H9 (cell line): ENCODE data around the gene CYB5R2. TPM values are rescaled to one million over a fixed set of nuclear protein-coding genes. Genes with fewer than 3 reads are reported as not detected.

Experiments used
- DNase-seq: peaks from one replicate; pipeline ENCODE4 v3.0.0-alpha.2; 2017
- H2AFZ ChIP-seq: one replicate; pipeline ENCODE4 v1.6.1; 2013; ENCODE audit warnings: mild to moderate bottlenecking, low read length, control low read depth, moderate library complexity
- H2AK5ac ChIP-seq: 2 replicates; pipeline ENCODE4 v1.6.1; 2013; ENCODE audit warnings: low read length, control low read depth, mixed read lengths; ENCODE audit not compliant: insufficient read length
- H2BK120ac ChIP-seq: one replicate; pipeline ENCODE4 v1.6.1; 2013; ENCODE audit warnings: low read depth, mild to moderate bottlenecking, low read length, control low read depth, inconsistent platforms; ENCODE audit not compliant: poor library complexity, severe bottlenecking
- H2BK12ac ChIP-seq: 2 replicates; pipeline ENCODE4 v1.6.1; 2013; ENCODE audit warnings: low read length, control low read depth, mixed read lengths, low read depth; ENCODE audit not compliant: insufficient read length
- H2BK15ac ChIP-seq: 2 replicates; pipeline ENCODE4 v1.6.1; 2013; ENCODE audit warnings: low read depth, low read length, control low read depth
- H2BK20ac ChIP-seq: one replicate; pipeline ENCODE4 v1.6.1; 2013; ENCODE audit warnings: low read depth, mild to moderate bottlenecking, low read length, control low read depth, inconsistent platforms; ENCODE audit not compliant: poor library complexity, severe bottlenecking
- H2BK5ac ChIP-seq: 2 replicates; pipeline ENCODE4 v1.6.1; 2013; ENCODE audit warnings: low read length, control low read depth, mixed read lengths; ENCODE audit not compliant: insufficient read length
- H3K14ac ChIP-seq: 2 replicates; pipeline ENCODE4 v1.6.1; 2013; ENCODE audit warnings: low read length, control low read depth; ENCODE audit not compliant: insufficient read depth
- H3K18ac ChIP-seq: 2 replicates; pipeline ENCODE4 v1.6.1; 2013; ENCODE audit warnings: low read depth, mild to moderate bottlenecking, mixed read lengths, low read length, control low read depth; ENCODE audit not compliant: insufficient read length
- H3K23ac ChIP-seq: 2 replicates; pipeline ENCODE4 v1.6.1; 2013; ENCODE audit warnings: low read length, control low read depth, mixed read lengths, low read depth; ENCODE audit not compliant: insufficient read length
- H3K23me2 ChIP-seq: 2 replicates; pipeline ENCODE4 v1.6.1; 2013; ENCODE audit warnings: low read depth, mild to moderate bottlenecking, mixed read lengths, low read length, control low read depth; ENCODE audit not compliant: insufficient read length, poor library complexity, severe bottlenecking
- H3K27ac ChIP-seq: 2 replicates; pipeline ENCODE4 v1.5.1; 2013; ENCODE audit warnings: low read length, control low read depth, mixed read lengths, low read depth; ENCODE audit not compliant: insufficient read length
- H3K27me3 ChIP-seq: 2 replicates; pipeline ENCODE4 v1.6.1; 2013; ENCODE audit warnings: low read length, control low read depth, inconsistent platforms; ENCODE audit not compliant: insufficient read depth
- H3K4ac ChIP-seq: 2 replicates; pipeline ENCODE4 v1.6.1; 2013; ENCODE audit warnings: low read depth, mild to moderate bottlenecking, control low read depth, inconsistent platforms, low read length, moderate library complexity
- H3K4me1 ChIP-seq: 2 replicates; pipeline ENCODE4 v1.6.1; 2013; ENCODE audit warnings: low read length, control low read depth, inconsistent platforms; ENCODE audit not compliant: insufficient read depth
- H3K4me2 ChIP-seq: 2 replicates; pipeline ENCODE4 v1.6.1; 2013; ENCODE audit warnings: low read length, control low read depth, mixed read lengths; ENCODE audit not compliant: insufficient read length, insufficient read depth
- H3K56ac ChIP-seq: 2 replicates; pipeline ENCODE4 v1.6.1; 2013; ENCODE audit warnings: low read depth, mild to moderate bottlenecking, mixed read lengths, low read length, control low read depth; ENCODE audit not compliant: insufficient read length
- H3K79me1 ChIP-seq: 2 replicates; pipeline ENCODE4 v1.6.1; 2013; ENCODE audit warnings: low read depth, mild to moderate bottlenecking, moderate library complexity, low read length, control low read depth, inconsistent platforms; ENCODE audit not compliant: insufficient read depth, poor library complexity, severe bottlenecking
- H3K79me2 ChIP-seq: 2 replicates; pipeline ENCODE4 v1.6.1; 2013; ENCODE audit warnings: low read length, control low read depth, inconsistent platforms; ENCODE audit not compliant: insufficient read depth
- H3K9ac ChIP-seq: 2 replicates; pipeline ENCODE4 v1.6.1; 2013; ENCODE audit warnings: low read length, control low read depth, mixed read lengths; ENCODE audit not compliant: insufficient read length; ENCODE audit errors: extremely low read depth
- H3K9me3 ChIP-seq: one replicate; pipeline ENCODE4 v1.6.1; 2013; ENCODE audit warnings: low read depth, low read length, inconsistent platforms; ENCODE audit not compliant: control insufficient read depth
- H3T11ph ChIP-seq: one replicate; pipeline ENCODE4 v1.6.1; 2013; ENCODE audit warnings: mild to moderate bottlenecking, low read length, control low read depth, inconsistent platforms
- H4K20me1 ChIP-seq: one replicate; pipeline ENCODE4 v1.6.1; 2013; ENCODE audit not compliant: control insufficient read depth, insufficient read length, insufficient read depth
- H4K5ac ChIP-seq: 2 replicates; pipeline ENCODE4 v1.6.1; 2013; ENCODE audit warnings: low read depth, mild to moderate bottlenecking, mixed read lengths, low read length, control low read depth; ENCODE audit not compliant: insufficient read length
- H4K8ac ChIP-seq: replicated peaks from 2 replicates; pipeline ENCODE4 v1.6.1; 2013; ENCODE audit warnings: low read length, control low read depth, mixed read lengths, low read depth; ENCODE audit not compliant: insufficient read length
- H4K91ac ChIP-seq: 2 replicates; pipeline ENCODE4 v1.6.1; 2013; ENCODE audit warnings: low read depth, mild to moderate bottlenecking, moderate library complexity, mixed read lengths, low read length, control low read depth; ENCODE audit not compliant: insufficient read length
- H3K27ac Mint-ChIP-seq, 3 experiments: 2 replicates in 2 of 3; 3 replicates in 1 of 3; pipeline ENCODE4 v1.8.0; 2020 to 2021; ENCODE audit warnings: mixed read lengths in 3 of 3, mild to moderate bottlenecking in 1 of 3, moderate library complexity in 1 of 3
- H3K27me3 Mint-ChIP-seq: 2 replicates; pipeline ENCODE4 v1.8.0; 2021; ENCODE audit warnings: low read depth, mild to moderate bottlenecking, moderate library complexity, mixed read lengths
- H3K36me3 Mint-ChIP-seq, 3 experiments: 2 replicates in 2 of 3; 3 replicates in 1 of 3; pipeline ENCODE4 v1.8.0; 2020 to 2021; ENCODE audit warnings: low read depth in 3 of 3, mixed read lengths in 3 of 3; ENCODE audit not compliant: insufficient read depth in 1 of 3
- H3K4me1 Mint-ChIP-seq, 2 experiments: 2 replicates each; pipeline ENCODE4 v1.8.0; 2020; ENCODE audit warnings: mixed read lengths in 2 of 2
- H3K4me3 Mint-ChIP-seq, 2 experiments: 2 replicates in 1 of 2; 3 replicates in 1 of 2; pipeline ENCODE4 v1.8.0; 2020 to 2021; ENCODE audit warnings: mild to moderate bottlenecking in 2 of 2, mixed read lengths in 2 of 2, moderate library complexity in 1 of 2
- H3K9me3 Mint-ChIP-seq, 2 experiments: 2 replicates in 1 of 2; 3 replicates in 1 of 2; pipeline ENCODE4 v1.8.0; 2020; ENCODE audit warnings: mild to moderate bottlenecking in 2 of 2, mixed read lengths in 2 of 2, moderate library complexity in 1 of 2
- WGBS: extraction: QIAGEN DNeasy Blood & Tissue Kit; methylation state at CpG from one replicate; pipeline ENCODE4 v1.1.7; 2013; ENCODE audit warnings: missing lambda C conversion rate, low lambda C conversion rate, mixed read lengths; ENCODE audit not compliant: insufficient read length; ENCODE audit errors: extremely low coverage; 5-methylcytosine and 5-hydroxymethylcytosine counted together
- long read RNA-seq: library from polyadenylated mRNA; unstranded; transcript quantifications from one replicate; pipeline ENCODE4 v2.0.0, GENCODE V29; 2020
- total RNA-seq: library from RNA; stranded (reverse); gene quantifications from 2 replicates; pipeline ENCODE4 v1.2.1, GENCODE V29; 2021
- TF ChIP-seq, protein P1 (sequence below): fragments of 200-600 bp; sonication (generic); conservative IDR thresholded peaks from 3 replicates; pipeline ENCODE4 v1.8.0; 2021; ENCODE audit warnings: antibody characterized with exemption, mild to moderate bottlenecking

CYB5R2 gene
- total RNA-seq: 44.5 and 48.0 TPM in 2 replicates
- long read RNA-seq, transcript CYB5R2-201 (9 exons, 1,254 nt): major isoform, 14 of 98 reads
- long read RNA-seq, partial matches to known transcripts: 5 of 98 reads
- long read RNA-seq, other reads (novel, unspliced or antisense): 78 of 98 reads

GRCh38 chr11:7672960-7673723, at the start of gene CYB5R2:
TSS of gene CYB5R2 (minus strand) at chr11:7673500. CDS start at chr11:7672825, 675 bp downstream.
- peak within 1 kb of the TSS; percentile 22 for H3T11ph ChIP-seq
- no CpG with 5 or more reads among the region's 40 CpGs for WGBS
- H3K14ac ChIP-seq: peak within 1 kb of the TSS; percentile 98
- no peaks in the 10 kb centered on the region for H3K27me3 ChIP-seq
- Mint-ChIP-seq H3K4me3 (peak within 1 kb of the TSS; percentile 78 to 89), H3K9me3 (no peaks in the 10 kb centered on the region), H3K36me3 (peaks cover 9 to 39% (median 26%) of the 10 kb centered on the region in 3 experiments), H3K4me1 (peaks cover 55 to 60% of the 10 kb centered on the region in 2 experiments), H3K27me3 (peaks cover 6% of the 10 kb centered on the region), H3K27ac (peak within 1 kb of the TSS in 2 of 3 experiments; percentile 92 to 96; a peak in 4 of 7 replicates)
- H2AFZ ChIP-seq: no peak within 1 kb of the TSS
- no peak within 1 kb of the TSS for H2BK20ac ChIP-seq
- peak within 1 kb of the TSS; percentile 53 for H3K4me2 ChIP-seq
- H4K5ac ChIP-seq: no peak within 1 kb of the TSS
- no peak within 1 kb of the TSS for H2BK12ac ChIP-seq
- no peak within 1 kb of the TSS for H3K56ac ChIP-seq
- no peak within 1 kb of the TSS for H2BK15ac ChIP-seq
- no peak within 1 kb of the TSS for H2AK5ac ChIP-seq
- H3K27ac ChIP-seq: no peak within 1 kb of the TSS
- peak within 1 kb of the TSS; percentile 98 for H3K18ac ChIP-seq
- peak; percentile 81 for DNase-seq
- H3K23me2 ChIP-seq: peaks cover 10% of the 10 kb centered on the region
- peaks cover 5% of the 10 kb centered on the region; the same call in 1 of the 2 replicates for H3K4me1 ChIP-seq
- no peaks in the 10 kb centered on the region for H3K79me2 ChIP-seq
- no peak within 1 kb of the TSS for H4K91ac ChIP-seq
- H2BK5ac ChIP-seq: no peak within 1 kb of the TSS
- peak within 1 kb of the TSS; percentile 43; the same call in 1 of the 2 replicates for H3K4ac ChIP-seq
- H3K23ac ChIP-seq: no peak within 1 kb of the TSS
- no peak within 1 kb of the TSS for H4K8ac ChIP-seq
- H2BK120ac ChIP-seq: no peak within 1 kb of the TSS
- no peaks in the 10 kb centered on the region for H3K9me3 ChIP-seq
- H3K79me1 ChIP-seq: no peaks in the 10 kb centered on the region
- peak within 1 kb of the TSS; percentile 79 for H3K9ac ChIP-seq
- TF ChIP-seq, protein P1, sequence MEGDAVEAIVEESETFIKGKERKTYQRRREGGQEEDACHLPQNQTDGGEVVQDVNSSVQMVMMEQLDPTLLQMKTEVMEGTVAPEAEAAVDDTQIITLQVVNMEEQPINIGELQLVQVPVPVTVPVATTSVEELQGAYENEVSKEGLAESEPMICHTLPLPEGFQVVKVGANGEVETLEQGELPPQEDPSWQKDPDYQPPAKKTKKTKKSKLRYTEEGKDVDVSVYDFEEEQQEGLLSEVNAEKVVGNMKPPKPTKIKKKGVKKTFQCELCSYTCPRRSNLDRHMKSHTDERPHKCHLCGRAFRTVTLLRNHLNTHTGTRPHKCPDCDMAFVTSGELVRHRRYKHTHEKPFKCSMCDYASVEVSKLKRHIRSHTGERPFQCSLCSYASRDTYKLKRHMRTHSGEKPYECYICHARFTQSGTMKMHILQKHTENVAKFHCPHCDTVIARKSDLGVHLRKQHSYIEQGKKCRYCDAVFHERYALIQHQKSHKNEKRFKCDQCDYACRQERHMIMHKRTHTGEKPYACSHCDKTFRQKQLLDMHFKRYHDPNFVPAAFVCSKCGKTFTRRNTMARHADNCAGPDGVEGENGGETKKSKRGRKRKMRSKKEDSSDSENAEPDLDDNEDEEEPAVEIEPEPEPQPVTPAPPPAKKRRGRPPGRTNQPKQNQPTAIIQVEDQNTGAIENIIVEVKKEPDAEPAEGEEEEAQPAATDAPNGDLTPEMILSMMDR: no peak
- H4K20me1 ChIP-seq: peaks cover 2% of the 10 kb centered on the region
